Measurements from ENCODE around the gene ANO8.

DNA sequence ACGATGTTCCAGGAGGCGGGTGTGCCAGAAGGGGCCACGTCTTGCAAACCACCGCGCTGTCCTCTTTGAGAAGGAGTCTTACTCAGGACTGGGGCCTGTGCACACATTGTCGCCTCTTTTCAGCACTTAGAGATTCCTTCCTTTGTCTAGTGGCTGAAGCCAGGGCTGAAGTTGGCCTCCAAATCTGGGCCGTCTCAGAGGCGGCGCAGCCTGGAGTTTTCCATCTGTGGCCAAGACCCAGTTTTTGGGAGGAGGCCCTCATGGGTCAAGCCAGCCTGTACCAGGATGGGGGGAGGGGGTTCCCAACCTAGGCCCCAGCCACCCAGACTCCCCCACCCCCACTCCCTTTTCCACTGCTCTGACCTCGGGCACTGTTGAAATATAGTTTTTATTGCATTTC lies 11.8 kb downstream of the ANO8 start:
- TF ChIP-seq, protein P1, sequence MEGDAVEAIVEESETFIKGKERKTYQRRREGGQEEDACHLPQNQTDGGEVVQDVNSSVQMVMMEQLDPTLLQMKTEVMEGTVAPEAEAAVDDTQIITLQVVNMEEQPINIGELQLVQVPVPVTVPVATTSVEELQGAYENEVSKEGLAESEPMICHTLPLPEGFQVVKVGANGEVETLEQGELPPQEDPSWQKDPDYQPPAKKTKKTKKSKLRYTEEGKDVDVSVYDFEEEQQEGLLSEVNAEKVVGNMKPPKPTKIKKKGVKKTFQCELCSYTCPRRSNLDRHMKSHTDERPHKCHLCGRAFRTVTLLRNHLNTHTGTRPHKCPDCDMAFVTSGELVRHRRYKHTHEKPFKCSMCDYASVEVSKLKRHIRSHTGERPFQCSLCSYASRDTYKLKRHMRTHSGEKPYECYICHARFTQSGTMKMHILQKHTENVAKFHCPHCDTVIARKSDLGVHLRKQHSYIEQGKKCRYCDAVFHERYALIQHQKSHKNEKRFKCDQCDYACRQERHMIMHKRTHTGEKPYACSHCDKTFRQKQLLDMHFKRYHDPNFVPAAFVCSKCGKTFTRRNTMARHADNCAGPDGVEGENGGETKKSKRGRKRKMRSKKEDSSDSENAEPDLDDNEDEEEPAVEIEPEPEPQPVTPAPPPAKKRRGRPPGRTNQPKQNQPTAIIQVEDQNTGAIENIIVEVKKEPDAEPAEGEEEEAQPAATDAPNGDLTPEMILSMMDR (IDR thresholded peaks at IDR 0.05; ENCODE audit: poor library complexity): no peak
- no peak for TF ChIP-seq EZH2phosphoT487 (IDR thresholded peaks at IDR 0.05; ENCODE audit: low read depth, severe bottlenecking, unreplicated experiment)
